Activated CD8-positive, alpha-beta memory T cell treated with anti-CD3 and anti-CD28 coated beads, Interleukin-2, amount 50 U/mL, for 1 hour (primary cell): ENCODE data around the gene WNT7B.
"Not testable (repeated sequence)": the region's sequence is repeated elsewhere in the genome, so short reads cannot be mapped to it uniquely, and the experiment has no call there.

Experiments used
- DNase-seq: peaks from one replicate; pipeline ENCODE4 v3.0.0-alpha.2; 2020; ENCODE audit errors: extremely low read depth

WNT7B gene

GRCh38 chr22:46008291-46008690 lies 31.3 kb upstream of the WNT7B start:
- DNase-seq, result no peak

DNA sequence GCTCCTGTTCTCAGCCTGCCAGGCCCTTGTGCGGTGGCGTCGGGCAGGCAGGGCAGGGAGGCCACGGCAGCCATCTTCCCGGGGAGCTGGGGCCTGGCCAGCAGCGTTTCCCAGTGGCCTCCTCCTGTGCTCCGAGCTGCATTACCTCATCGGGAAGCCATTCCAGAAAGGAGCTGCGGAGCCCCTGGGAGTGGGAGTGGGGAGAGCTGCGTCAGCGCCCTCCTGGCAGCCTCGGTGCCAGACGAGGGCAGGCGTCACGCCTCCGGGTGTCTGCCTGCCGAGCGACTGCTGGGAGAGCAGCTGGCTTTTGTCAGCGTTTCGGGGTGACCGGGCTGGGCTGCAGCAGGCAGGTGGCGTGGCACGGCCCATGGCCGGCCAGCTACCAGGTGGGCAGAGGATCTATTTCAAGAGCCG lies 30.9 kb upstream of the WNT7B start:
- DNase-seq, result no peak

GRCh38 chr22:46007003-46007847 lies 30.3 kb upstream of the WNT7B start:
- no peak for DNase-seq

DNA sequence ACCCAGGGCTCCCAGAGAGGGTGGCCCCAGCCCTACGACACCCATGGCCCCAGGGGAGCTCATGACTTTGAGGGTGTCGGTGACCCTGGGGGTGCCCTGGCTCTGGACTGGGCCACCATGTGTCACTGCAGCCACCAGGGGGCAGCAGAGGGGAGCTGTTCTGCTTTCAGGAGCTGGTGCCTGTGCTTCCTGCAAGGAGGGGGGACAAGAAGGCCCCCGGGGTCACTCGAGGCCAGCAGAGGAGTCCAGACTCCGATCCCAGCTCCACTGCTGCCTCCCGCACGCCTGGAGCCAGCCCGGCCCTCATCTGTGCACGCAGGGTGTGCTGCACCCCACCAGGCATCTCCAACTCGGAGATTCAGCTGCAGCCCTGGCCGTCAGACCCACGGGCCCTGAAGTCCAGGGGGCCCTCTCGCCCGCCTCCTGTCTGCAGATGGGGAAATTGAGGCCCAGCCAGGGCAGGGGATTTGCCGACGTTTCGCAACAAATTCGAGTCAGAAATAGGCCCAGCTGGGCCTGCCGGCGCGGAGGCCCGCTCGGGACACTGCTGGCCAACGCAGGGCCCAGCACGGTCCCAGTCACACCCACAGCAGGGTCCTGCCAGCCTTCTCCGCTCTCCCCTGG lies 29.5 kb upstream of the WNT7B start:
- DNase-seq, result peak; percentile 66

DNA sequence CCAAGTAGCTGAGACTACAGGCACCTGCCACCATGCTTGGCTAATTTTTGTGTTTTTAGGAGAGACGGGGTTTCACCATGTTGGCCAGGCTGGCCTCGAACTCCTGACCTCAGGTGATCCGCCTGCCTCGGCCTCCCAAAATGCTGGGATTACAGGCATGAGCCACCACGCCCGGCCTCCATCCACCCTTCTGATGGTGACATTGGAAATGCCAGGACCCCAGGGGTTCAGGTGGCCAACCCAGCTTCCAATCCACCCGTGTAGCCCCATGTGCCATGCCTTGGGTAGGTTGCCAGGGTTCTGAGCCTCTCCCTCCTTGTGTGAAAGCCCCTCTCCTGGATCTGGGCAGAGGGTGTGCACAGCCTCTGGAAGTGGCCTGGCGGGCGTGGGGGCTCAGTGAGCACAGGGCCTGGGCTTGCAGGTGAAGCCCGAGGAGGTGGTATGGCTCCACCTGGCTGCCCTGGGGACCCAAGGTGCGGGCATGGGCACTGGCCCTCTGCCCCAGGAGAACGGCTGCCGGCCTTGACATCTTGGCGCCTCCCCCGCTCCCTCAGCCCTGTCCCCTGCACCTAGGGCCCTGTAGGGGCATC lies 28.2 kb upstream of the WNT7B start:
- DNase-seq, result not testable (repeated sequence)

- DNase-seq, result no peak
Measured at GRCh38 chr22:46004105-46004866, 27.3 kb upstream of the WNT7B start.

GRCh38 chr22:46003271-46004091 lies 26.5 kb upstream of the WNT7B start:
- no peak for DNase-seq

DNA sequence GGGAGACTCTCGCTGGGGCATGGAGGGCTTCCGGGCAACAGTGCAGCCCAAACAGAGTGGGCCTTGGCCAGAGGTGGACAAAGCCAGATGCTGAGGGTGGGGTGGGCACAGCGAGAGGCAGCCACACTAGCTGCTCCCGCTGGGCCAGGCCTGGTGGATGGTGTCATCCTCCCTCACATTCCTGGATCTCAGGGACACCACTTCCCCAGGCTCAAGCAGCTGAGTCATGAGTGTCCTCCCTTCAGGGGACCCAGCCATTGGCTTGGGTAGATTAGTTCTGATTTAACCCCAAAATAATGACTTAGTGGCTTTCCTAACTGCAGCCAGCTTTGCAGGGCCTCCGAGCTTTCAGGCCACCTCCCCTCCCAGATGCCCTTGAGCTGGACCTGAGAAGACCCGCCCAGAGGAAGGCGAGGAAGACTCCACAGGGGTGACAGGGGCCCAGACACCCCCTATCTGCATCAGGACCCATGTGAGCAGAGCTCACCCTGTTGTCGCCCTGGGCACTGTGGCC lies 25.9 kb upstream of the WNT7B start:
- DNase-seq, result no peak

DNA sequence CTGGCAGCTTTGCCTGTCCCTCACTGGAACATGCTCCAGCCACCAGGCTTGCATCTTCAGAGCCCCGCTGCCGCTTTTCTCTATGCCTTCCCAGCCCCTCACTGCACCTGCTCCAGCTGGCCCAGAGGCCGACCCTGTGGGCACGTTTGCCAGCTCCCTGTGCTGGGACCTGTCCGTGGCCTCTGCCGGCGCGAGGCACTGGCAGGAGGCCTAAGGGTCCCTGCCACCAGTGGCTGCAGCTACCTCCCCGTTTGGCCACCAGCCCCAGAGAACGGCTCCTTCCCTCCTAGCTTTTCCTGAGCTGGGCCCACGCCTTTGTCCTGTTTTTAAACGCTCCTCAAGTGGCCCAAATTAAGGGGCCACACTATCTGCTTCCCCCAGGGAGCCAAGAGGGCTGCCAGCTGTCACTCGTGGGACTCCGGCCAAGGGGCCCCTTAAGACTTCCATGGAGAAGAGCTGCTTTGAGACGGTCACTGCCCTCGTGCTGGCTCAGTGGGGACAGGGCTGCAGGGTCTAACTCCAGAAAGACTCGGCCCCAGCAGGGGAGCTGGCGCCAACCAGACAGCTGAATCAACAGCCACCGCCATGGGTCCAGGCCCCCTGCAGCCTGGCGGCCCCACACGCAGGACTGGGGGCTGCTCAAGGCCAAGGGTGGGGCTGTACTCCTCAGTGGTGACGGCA lies 24.6 kb upstream of the WNT7B start:
- DNase-seq, result no peak

DNA sequence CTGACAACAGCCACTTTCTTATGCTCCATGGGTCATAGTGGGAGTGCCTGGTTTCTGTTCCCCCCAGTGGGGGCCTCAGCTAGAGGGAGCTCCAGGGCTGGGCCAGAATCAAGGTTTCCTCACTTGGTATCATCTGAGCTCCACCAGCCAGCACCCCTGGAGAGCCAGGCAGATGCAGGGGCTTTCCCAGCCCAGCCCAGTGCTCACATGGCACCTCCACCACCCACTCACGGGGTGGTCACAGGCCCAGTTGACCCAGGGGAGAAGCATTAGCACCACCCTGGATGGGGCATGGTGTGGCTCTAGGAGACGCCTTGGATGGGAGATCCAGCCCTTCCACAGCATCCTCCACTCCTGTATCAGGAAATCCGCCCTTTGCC lies 24.1 kb upstream of the WNT7B start:
- no peak for DNase-seq

GRCh38 chr22:46000081-46001027 lies 23.4 kb upstream of the WNT7B start:
- DNase-seq, result no peak

DNA sequence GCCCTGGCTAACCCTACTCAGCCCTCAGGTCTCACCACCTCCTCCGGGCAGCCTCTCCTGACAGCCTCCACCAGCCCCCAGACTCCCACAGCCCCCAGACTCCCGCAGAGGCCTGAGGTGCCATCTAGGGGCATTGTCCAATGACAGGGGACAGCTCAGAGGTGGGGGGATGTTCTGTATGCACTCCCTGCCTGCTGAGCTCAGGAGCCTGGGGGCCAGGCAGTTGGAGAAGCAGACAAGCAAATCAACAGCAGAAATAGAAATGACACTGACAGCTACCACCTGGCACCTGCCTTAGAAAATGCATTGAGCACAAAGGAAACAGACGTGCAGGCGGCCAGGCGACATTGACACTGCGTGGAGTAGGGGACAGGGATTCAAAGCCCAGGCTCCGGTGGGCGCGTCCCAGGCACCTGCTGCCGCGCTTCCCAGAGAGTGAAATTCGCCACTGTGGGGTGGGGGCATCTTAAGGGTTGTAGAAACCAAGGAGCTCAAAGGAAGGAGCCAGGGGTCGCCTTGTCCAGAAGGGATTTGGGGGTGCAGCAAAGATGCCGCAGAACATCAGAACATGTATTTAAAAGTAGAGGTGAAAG lies 22.5 kb upstream of the WNT7B start:
- DNase-seq, result no peak

- DNase-seq, result no peak
Measured at GRCh38 chr22:45998638-45999378, 21.8 kb upstream of the WNT7B start.

GRCh38 chr22:45997777-45998637 lies 21.0 kb upstream of the WNT7B start:
- no peak for DNase-seq

GRCh38 chr22:45997077-45997776 lies 20.3 kb upstream of the WNT7B start:
- DNase-seq, result no peak

- DNase-seq, result no peak
Measured at GRCh38 chr22:45996241-45997076, 19.5 kb upstream of the WNT7B start.
